ENCODE results near the gene DNAAF9.
"Not testable (repeated sequence)": the region's sequence is repeated elsewhere in the genome, so short reads cannot be mapped to it uniquely, and the experiment has no call there.

Gene DNAAF9

GRCh38 chr20:3446779-3447178, 39.3 kb upstream of the DNAAF9 start:
- DNase-seq (ENCODE audit: low spot score), result no peak

DNA sequence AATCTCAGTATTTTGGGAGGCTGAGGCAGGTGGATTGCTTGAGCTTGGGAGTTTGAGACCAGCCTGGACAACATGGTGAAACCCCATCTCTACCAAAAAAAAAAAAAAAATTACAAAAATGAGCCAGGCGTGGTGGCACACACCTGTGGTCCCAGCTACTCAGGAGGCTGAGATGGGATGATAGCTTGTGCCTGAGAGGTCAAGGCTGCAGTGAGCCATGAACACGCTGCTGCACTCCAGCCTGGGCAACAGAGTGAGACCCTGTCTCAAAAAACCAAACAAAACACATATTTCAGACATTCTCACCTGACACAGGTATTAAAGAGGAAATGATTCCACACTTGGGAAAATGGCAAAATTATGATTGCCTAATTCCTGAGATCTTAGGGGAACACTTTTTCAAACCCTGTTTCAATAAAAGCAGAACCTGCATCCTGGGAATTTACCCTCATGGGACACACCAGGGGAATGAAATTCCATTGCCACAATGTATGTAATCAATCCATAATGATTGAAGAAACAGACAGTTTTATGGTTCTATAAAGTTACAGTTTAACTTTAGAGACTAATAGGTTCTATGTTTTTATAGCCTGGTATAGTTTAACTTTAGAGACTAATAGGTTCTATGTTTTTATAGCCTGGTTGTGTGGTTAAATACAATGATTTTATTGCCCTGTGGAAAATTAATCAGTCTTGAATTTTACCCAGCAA, 29.6 kb upstream of the DNAAF9 start:
- TF ChIP-seq, protein P1, sequence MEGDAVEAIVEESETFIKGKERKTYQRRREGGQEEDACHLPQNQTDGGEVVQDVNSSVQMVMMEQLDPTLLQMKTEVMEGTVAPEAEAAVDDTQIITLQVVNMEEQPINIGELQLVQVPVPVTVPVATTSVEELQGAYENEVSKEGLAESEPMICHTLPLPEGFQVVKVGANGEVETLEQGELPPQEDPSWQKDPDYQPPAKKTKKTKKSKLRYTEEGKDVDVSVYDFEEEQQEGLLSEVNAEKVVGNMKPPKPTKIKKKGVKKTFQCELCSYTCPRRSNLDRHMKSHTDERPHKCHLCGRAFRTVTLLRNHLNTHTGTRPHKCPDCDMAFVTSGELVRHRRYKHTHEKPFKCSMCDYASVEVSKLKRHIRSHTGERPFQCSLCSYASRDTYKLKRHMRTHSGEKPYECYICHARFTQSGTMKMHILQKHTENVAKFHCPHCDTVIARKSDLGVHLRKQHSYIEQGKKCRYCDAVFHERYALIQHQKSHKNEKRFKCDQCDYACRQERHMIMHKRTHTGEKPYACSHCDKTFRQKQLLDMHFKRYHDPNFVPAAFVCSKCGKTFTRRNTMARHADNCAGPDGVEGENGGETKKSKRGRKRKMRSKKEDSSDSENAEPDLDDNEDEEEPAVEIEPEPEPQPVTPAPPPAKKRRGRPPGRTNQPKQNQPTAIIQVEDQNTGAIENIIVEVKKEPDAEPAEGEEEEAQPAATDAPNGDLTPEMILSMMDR (IDR thresholded peaks at IDR 0.05; ENCODE audit: extremely low read depth, missing control alignments), result no peak
- DNase-seq (ENCODE audit: low spot score), result no peak

More at GRCh38 chr20:3446779-3447178, 39.3 kb upstream of the DNAAF9 start:
- TF ChIP-seq, protein P1 (IDR thresholded peaks at IDR 0.05; ENCODE audit: extremely low read depth, missing control alignments), result no peak

DNA sequence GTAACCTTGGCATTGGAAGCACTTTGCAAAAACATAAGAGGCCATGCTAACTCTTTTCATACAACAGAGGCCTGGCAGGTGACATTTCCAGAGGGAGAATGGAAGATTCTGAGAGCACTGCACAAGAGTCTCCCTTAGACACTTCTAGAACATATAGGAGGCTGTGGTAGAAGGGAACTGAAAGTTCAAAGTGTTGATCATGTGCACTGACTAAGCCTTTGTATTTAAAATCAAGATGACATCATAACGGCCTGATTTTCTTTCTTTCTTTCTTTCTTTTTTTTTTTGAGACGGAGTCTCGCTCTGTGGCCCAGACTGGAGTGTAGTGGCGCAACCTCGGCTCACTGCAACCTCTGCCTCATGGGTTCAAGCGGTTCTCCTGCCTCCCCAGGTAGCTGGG, 26.8 kb upstream of the DNAAF9 start:
- no peak for DNase-seq (ENCODE audit: low spot score)
- TF ChIP-seq, protein P1 (IDR thresholded peaks at IDR 0.05; ENCODE audit: extremely low read depth, missing control alignments), result no peak

DNA sequence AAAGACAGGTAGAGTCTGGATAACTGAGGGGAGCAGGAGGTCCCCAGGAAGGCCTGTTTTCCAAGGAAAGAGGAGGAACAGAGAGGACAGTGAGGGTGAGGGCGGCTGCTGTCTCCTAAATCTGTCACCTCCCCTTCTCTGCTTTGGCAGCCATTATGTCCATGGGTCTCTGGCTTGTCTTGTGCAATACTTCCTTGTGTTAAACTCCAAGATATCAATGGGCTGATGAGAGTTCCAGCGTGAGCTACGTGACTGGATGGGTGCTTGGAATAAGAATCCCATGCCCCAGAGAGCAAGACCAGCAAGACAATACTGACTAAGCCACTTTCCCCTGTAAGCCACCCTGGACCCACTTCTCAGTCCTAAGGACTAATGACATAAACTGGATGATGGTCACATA, 26.3 kb upstream of the DNAAF9 start:
- TF ChIP-seq, protein P1 (IDR thresholded peaks at IDR 0.05; ENCODE audit: extremely low read depth, missing control alignments), result no peak

GRCh38 chr20:3432844-3433243, 25.4 kb upstream of the DNAAF9 start:
- TF ChIP-seq, protein P1 (IDR thresholded peaks at IDR 0.05; ENCODE audit: extremely low read depth, missing control alignments), result no peak
- DNase-seq (ENCODE audit: low spot score), result no peak

More for the DNA sequence above, 26.3 kb upstream of the DNAAF9 start:
- no peak for DNase-seq (ENCODE audit: low spot score)

- DNase-seq (ENCODE audit: low spot score), result no peak
- TF ChIP-seq, protein P1 (IDR thresholded peaks at IDR 0.05; ENCODE audit: extremely low read depth, missing control alignments), result no peak
Measured at GRCh38 chr20:3431109-3431508, 23.6 kb upstream of the DNAAF9 start.

DNA sequence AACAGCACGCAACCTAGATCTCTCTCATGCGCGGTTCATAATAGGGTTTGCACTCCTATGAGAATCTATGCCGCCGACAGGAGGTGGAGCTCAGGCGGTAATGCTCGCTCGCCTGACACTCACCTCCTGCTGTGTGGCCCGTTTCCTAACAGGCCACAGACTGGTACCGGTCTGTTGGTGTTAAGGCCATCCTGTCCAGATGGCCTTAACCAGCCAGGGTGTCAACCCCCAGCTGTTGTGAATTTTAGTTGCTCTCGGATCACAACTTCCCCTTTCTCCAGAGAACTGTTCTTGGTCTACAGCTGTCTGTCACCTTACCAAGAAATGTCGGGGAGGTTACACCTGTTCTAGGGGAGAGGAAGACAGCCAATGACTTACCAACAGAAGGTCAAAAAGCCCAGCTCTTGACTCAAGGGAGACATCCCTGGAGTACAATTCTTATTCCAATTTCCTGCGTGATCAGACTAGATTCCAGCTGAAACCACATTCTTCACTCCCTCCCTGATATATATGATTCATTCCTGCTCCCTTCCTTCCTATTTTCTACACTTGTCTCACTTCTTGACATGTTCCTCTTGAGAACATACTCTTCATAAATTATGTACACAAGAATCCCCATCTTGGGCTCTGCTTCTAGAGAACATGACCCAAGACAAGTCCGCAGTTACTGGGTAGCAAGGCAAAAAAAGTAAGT, 23.1 kb upstream of the DNAAF9 start:
- TF ChIP-seq, protein P1 (IDR thresholded peaks at IDR 0.05; ENCODE audit: extremely low read depth, missing control alignments), result no peak
- DNase-seq (ENCODE audit: low spot score), result peak; percentile 63

DNA sequence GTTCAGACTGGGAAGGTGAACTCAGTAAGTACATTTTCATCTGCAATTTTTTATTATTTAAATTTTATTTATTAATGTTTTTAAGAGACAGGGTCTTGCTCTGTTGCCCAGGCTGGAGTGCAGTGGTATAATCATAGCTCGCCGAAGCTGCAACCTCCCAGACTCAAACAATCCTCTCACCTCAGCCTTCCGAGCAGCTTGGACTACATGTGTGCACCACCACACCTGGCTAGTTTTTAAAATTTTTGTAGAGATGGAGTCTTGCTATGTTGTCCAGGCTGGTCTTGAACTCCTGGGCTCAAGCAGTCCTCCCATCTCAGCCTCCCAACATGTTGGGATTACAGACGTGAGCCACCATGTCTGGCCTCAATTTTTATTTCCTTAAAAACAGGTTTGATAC, 19.3 kb upstream of the DNAAF9 start:
- not testable (repeated sequence) for DNase-seq (ENCODE audit: low spot score)

Data from GM20000 (cell line).